ENCODE measurements around the gene SCML1.
"Not testable (repeated sequence)": the region's sequence is repeated elsewhere in the genome, so short reads cannot be mapped to it uniquely, and the experiment has no call there.

SCML1 gene

GRCh38 chrX:17738737-17739535, 1.6 kb downstream of the SCML1 start:
- DNase-seq (ENCODE audit: low read depth) = no peak

- no peak for DNase-seq (ENCODE audit: low read depth)
Measured at GRCh38 chrX:17740137-17741122, 3.1 kb downstream of the SCML1 start.

GRCh38 chrX:17741123-17741511, 3.8 kb downstream of the SCML1 start:
- no peak for DNase-seq (ENCODE audit: low read depth)

- no peak for DNase-seq (ENCODE audit: low read depth)
Measured at GRCh38 chrX:17743913-17744312, 6.6 kb downstream of the SCML1 start.

- DNase-seq (ENCODE audit: low read depth) = no peak
Measured at GRCh38 chrX:17744896-17745523, 7.7 kb downstream of the SCML1 start.

- DNase-seq (ENCODE audit: low read depth) = no peak
Measured at GRCh38 chrX:17747692-17748091, 10.4 kb downstream of the SCML1 start.

- no peak for DNase-seq (ENCODE audit: low read depth)
Measured at GRCh38 chrX:17748684-17749083, 11.4 kb downstream of the SCML1 start.

- DNase-seq (ENCODE audit: low read depth) = no peak
Measured at GRCh38 chrX:17750436-17750835, 13.1 kb downstream of the SCML1 start.

GRCh38 chrX:17758382-17758781, 21.1 kb downstream of the SCML1 start:
- no peak for DNase-seq (ENCODE audit: low read depth)

- no peak for DNase-seq (ENCODE audit: low read depth)
Measured at GRCh38 chrX:17759990-17760389, 22.7 kb downstream of the SCML1 start.

- no peak for DNase-seq (ENCODE audit: low read depth)
Measured at GRCh38 chrX:17767734-17768133, 30.4 kb downstream of the SCML1 start.

GRCh38 chrX:17768997-17769396, 31.7 kb downstream of the SCML1 start:
- no peak for DNase-seq (ENCODE audit: low read depth)

- DNase-seq (ENCODE audit: low read depth) = no peak
Measured at GRCh38 chrX:17769701-17770269, 32.5 kb downstream of the SCML1 start.

- DNase-seq (ENCODE audit: low read depth) = no peak
Measured at GRCh38 chrX:17773221-17773876, 36.1 kb downstream of the SCML1 start.

GRCh38 chrX:17774053-17774452, 36.8 kb downstream of the SCML1 start:
- no peak for DNase-seq (ENCODE audit: low read depth)

GRCh38 chrX:17778997-17779396, 41.7 kb downstream of the SCML1 start:
- no peak for DNase-seq (ENCODE audit: low read depth)

GRCh38 chrX:17779434-17779833, 42.1 kb downstream of the SCML1 start:
- no peak for DNase-seq (ENCODE audit: low read depth)

- DNase-seq (ENCODE audit: low read depth) = not testable (repeated sequence)
Measured at GRCh38 chrX:17786554-17787347, 49.5 kb downstream of the SCML1 start.

- DNase-seq (ENCODE audit: low read depth) = no peak
Measured at GRCh38 chrX:17787557-17787956, 50.3 kb downstream of the SCML1 start.

GRCh38 chrX:17788439-17788838, 51.1 kb downstream of the SCML1 start:
- peak; percentile 14 for DNase-seq (ENCODE audit: low read depth)

Measured in stimulated activated CD8-positive, alpha-beta memory T cell treated with anti-CD3 and anti-CD28 coated beads, Interleukin-12 subunit alpha, Interleukin-12 subunit beta, amount 100 ng/mL, for 1 hour (primary cell).